Astrocyte (in vitro differentiated cells and primary cell): ENCODE results near the gene TBC1D9B. TPM values are rescaled to one million over a fixed set of nuclear protein-coding genes. Genes with fewer than 3 reads are reported as not detected.

Experiments used
- DNase-seq: peaks from one replicate; pipeline ENCODE4 v3.0.0-alpha.2; 2010; ENCODE audit warnings: low read depth
- FAIRE-seq: peaks from 2 replicates; lab custom pipeline; 2011; peaks lifted over from hg19 to GRCh38; lab: Jason Lieb, UNC
- H2AFZ ChIP-seq: 2 replicates; pipeline ENCODE4 v1.6.0; 2012; ENCODE audit warnings: low read depth, low read length, inconsistent platforms
- H3K27ac ChIP-seq: 2 replicates; pipeline ENCODE4 v1.5.1; 2011; ENCODE audit warnings: low read depth, low read length, inconsistent platforms
- H3K27me3 ChIP-seq: 2 replicates; pipeline ENCODE4 v1.6.0; 2011; ENCODE audit warnings: low read length, inconsistent platforms; ENCODE audit not compliant: insufficient read depth
- H3K36me3 ChIP-seq: 2 replicates; pipeline ENCODE4 v1.5.1; 2011; ENCODE audit warnings: low read length, inconsistent platforms; ENCODE audit not compliant: insufficient read depth
- H3K4me1 ChIP-seq: 2 replicates; pipeline ENCODE4 v1.5.1; 2011; ENCODE audit warnings: low read length, inconsistent platforms; ENCODE audit not compliant: insufficient read depth
- H3K4me2 ChIP-seq: 2 replicates; pipeline ENCODE4 v1.6.0; 2012; ENCODE audit warnings: low read length, inconsistent platforms
- H3K4me3 ChIP-seq: 2 replicates; pipeline ENCODE4 v1.5.1; 2011; ENCODE audit warnings: low read depth, mild to moderate bottlenecking, low read length, inconsistent platforms; ENCODE audit not compliant: insufficient read depth
- H3K79me2 ChIP-seq: 2 replicates; pipeline ENCODE4 v1.6.0; 2012; ENCODE audit warnings: mild to moderate bottlenecking, low read length, inconsistent platforms; ENCODE audit not compliant: insufficient read depth
- H3K9ac ChIP-seq: 2 replicates; pipeline ENCODE4 v1.6.0; 2012; ENCODE audit warnings: mild to moderate bottlenecking, low read length, inconsistent platforms
- H3K9me3 ChIP-seq: 2 replicates; pipeline ENCODE4 v1.5.1; 2012; ENCODE audit warnings: low read depth, mild to moderate bottlenecking, low read length, inconsistent platforms; ENCODE audit not compliant: insufficient read depth
- H4K20me1 ChIP-seq: 2 replicates; pipeline ENCODE4 v1.6.0; 2012; ENCODE audit warnings: low read length, inconsistent platforms; ENCODE audit not compliant: insufficient read depth
- H3K27ac Mint-ChIP-seq: one replicate; pipeline ENCODE4 v1.8.0; 2021; ENCODE audit warnings: mild to moderate bottlenecking, mixed read lengths; ENCODE audit not compliant: unreplicated experiment
- H3K27me3 Mint-ChIP-seq: one replicate; pipeline ENCODE4 v1.8.0; 2021; ENCODE audit warnings: low read depth, mixed read lengths; ENCODE audit not compliant: unreplicated experiment
- H3K36me3 Mint-ChIP-seq: one replicate; pipeline ENCODE4 v1.8.0; 2021; ENCODE audit warnings: low read depth, mixed read lengths; ENCODE audit not compliant: unreplicated experiment
- H3K4me1 Mint-ChIP-seq: one replicate; pipeline ENCODE4 v1.8.0; 2021; ENCODE audit warnings: low read depth, mixed read lengths; ENCODE audit not compliant: unreplicated experiment
- H3K4me3 Mint-ChIP-seq: one replicate; pipeline ENCODE4 v1.8.0; 2021; ENCODE audit warnings: mild to moderate bottlenecking, moderate library complexity, mixed read lengths; ENCODE audit not compliant: unreplicated experiment
- H3K9me3 Mint-ChIP-seq: one replicate; pipeline ENCODE4 v1.8.0; 2021; ENCODE audit warnings: mild to moderate bottlenecking, mixed read lengths; ENCODE audit not compliant: unreplicated experiment
- CTCF ChIP-seq: IDR thresholded peaks from 2 replicates; pipeline ENCODE4 v1.5.1; 2011; ENCODE audit warnings: low read depth, mild to moderate bottlenecking, inconsistent platforms, low read length, moderate library complexity; ENCODE audit not compliant: insufficient read depth
- EZH2 ChIP-seq: IDR thresholded peaks from 2 replicates; pipeline ENCODE4 v1.6.1; 2012; ENCODE audit warnings: mild to moderate bottlenecking, low read length, inconsistent platforms; ENCODE audit not compliant: insufficient read depth
- total RNA-seq: library from RNA; stranded (reverse); gene quantifications from 2 replicates; pipeline ENCODE4 v1.2.1, GENCODE V29; 2021

Gene TBC1D9B
- total RNA-seq, 1 donor from 2014 or later, result 89.9 TPM

- Histone ChIP-seq H3K9ac (peak overlapping the region; percentile 97), H3K4me2 (peak overlapping the region; percentile 84), H3K9me3 (no peaks in the 10 kb centered on the region), H3K79me2 (peaks cover 33% of the 10 kb centered on the region), H3K36me3 (peaks cover 3% of the 10 kb centered on the region), H4K20me1 (peaks cover 24% of the 10 kb centered on the region), H3K27me3 (no peaks in the 10 kb centered on the region), H3K4me1 (peaks cover 43% of the 10 kb centered on the region), H2AFZ (peak overlapping the region; percentile 33), H3K27ac (peak overlapping the region; percentile 96), H3K4me3 (no peak overlapping the region)
- no peaks in the 10 kb centered on the region for H3K9me3 Mint-ChIP-seq
- peak overlapping the region; percentile 54 for H3K4me3 Mint-ChIP-seq
- TF ChIP-seq EZH2 (no peak), CTCF (no peak)
- H3K27me3 Mint-ChIP-seq, result no peaks in the 10 kb centered on the region
- H3K36me3 Mint-ChIP-seq, result peaks cover 18% of the 10 kb centered on the region
- peak overlapping the region; percentile 96 for H3K27ac Mint-ChIP-seq
- H3K4me1 Mint-ChIP-seq, result peaks cover 16% of the 10 kb centered on the region
- FAIRE-seq (no peak), DNase-seq (no peak)
Measured at GRCh38 chr5:179817890-179818745, 89.6 kb downstream of the TBC1D9B start.

GRCh38 chr5:179817470-179817840, 90.2 kb downstream of the TBC1D9B start:
- Histone ChIP-seq H3K4me2 (peak overlapping the region; percentile 80), H2AFZ (peak overlapping the region; percentile 40), H3K4me1 (peaks cover 38% of the 10 kb centered on the region), H4K20me1 (peaks cover 17% of the 10 kb centered on the region), H3K9me3 (no peaks in the 10 kb centered on the region), H3K27me3 (no peaks in the 10 kb centered on the region), H3K27ac (no peak overlapping the region), H3K36me3 (no peaks in the 10 kb centered on the region), H3K4me3 (peak overlapping the region; percentile 17), H3K79me2 (peaks cover 26% of the 10 kb centered on the region), H3K9ac (peak overlapping the region; percentile 62)
- peaks cover 10% of the 10 kb centered on the region for H3K4me1 Mint-ChIP-seq
- FAIRE-seq (no peak), DNase-seq (no peak)
- no peak overlapping the region for H3K4me3 Mint-ChIP-seq
- H3K27ac Mint-ChIP-seq, result no peak overlapping the region
- no peaks in the 10 kb centered on the region for H3K9me3 Mint-ChIP-seq
- H3K27me3 Mint-ChIP-seq, result no peaks in the 10 kb centered on the region
- peaks cover 14% of the 10 kb centered on the region for H3K36me3 Mint-ChIP-seq
- TF ChIP-seq CTCF (no peak), EZH2 (no peak)
